ENCODE data around the gene CHST11. TPM values are rescaled to one million over a fixed set of nuclear protein-coding genes. Genes with fewer than 3 reads are reported as not detected.
"Not testable (repeated sequence)": the region's sequence is repeated elsewhere in the genome, so short reads cannot be mapped to it uniquely, and the experiment has no call there.

CHST11 gene
- total and polyA plus RNA-seq, 8 donors: 11.1 to 56.9 (median 14.8) TPM

DNA sequence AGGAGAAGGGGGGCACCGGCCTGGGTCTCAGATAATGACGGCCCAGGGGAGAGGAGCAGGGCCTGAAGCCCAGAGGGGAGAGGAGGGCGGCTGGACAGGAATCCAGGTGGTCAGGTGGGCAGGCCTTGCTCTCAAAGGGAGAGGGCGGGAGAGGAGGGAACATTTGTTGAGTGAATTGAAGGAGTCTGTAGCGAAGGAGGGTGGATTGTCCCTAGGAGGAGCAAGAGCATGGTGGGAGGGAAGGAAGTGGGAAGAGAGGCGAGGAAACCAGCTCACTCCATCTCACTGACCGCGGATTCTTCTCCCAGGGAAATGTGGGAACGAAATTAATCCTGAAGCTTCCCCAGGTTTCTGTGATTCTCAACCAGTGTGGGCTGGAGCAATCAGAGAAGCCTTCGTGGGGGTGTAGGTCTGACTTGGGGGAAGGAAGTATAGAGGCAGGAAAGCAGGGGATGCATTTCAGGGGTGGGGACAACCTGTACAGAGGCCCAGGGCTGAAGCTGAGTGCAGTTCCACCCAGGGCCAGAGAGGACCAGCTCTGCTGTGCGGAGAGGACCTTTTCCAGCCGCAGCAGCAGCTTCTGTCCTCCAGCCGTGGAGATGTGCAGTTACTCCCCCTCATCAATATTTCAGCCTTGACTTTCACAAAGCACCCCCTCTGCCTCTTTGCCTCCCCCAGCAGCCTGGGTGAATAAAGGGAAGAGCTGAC, 100.9 kb downstream of the CHST11 start:
- ATAC-seq (no peak), DNase-seq (no peak)
- H3K27ac ChIP-seq: no peak overlapping the region
- no peaks in the 10 kb centered on the region for H3K9me3 ChIP-seq
- peaks cover 0 to 10% of the 10 kb centered on the region in 2 donors for H3K4me1 ChIP-seq
- intact Hi-C loops (cut with DNase I): no loop called here
- peaks cover 0 to 7% of the 10 kb centered on the region in 2 donors for H3K36me3 ChIP-seq
- no peaks in the 10 kb centered on the region for H3K27me3 ChIP-seq
- TF ChIP-seq, protein P1, sequence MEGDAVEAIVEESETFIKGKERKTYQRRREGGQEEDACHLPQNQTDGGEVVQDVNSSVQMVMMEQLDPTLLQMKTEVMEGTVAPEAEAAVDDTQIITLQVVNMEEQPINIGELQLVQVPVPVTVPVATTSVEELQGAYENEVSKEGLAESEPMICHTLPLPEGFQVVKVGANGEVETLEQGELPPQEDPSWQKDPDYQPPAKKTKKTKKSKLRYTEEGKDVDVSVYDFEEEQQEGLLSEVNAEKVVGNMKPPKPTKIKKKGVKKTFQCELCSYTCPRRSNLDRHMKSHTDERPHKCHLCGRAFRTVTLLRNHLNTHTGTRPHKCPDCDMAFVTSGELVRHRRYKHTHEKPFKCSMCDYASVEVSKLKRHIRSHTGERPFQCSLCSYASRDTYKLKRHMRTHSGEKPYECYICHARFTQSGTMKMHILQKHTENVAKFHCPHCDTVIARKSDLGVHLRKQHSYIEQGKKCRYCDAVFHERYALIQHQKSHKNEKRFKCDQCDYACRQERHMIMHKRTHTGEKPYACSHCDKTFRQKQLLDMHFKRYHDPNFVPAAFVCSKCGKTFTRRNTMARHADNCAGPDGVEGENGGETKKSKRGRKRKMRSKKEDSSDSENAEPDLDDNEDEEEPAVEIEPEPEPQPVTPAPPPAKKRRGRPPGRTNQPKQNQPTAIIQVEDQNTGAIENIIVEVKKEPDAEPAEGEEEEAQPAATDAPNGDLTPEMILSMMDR (IDR thresholded peaks at IDR 0.05): no peak
- no peak overlapping the region for H3K4me3 ChIP-seq

DNA sequence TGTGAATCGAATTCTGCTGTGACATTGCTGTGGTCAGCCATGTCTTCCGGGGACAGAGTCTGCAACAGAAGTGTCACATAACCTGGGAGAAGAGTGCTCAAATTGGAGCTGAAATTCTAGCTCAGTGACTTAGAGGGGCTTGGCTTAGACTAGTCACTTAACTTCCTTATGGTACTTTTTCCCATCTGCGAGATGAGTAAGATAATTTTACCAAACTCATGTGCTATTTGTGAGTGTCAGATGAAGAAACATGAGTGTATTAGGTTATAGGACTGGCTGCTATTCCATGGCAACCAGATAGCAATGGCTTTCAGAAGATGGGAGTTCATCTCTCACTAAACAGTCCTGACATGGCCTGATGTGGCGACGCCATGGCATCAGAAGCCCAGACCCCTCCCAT, 104.1 kb downstream of the CHST11 start:
- H3K4me1 ChIP-seq: no peaks in the 10 kb centered on the region
- TF ChIP-seq, protein P1 (IDR thresholded peaks at IDR 0.05): no peak
- H3K27ac ChIP-seq: no peak overlapping the region
- H3K9me3 ChIP-seq: no peaks in the 10 kb centered on the region
- H3K36me3 ChIP-seq: peaks cover 0 to 7% of the 10 kb centered on the region in 2 donors
- intact Hi-C loops (cut with DNase I): no loop called here
- ATAC-seq (no peak), DNase-seq (no peak)
- no peaks in the 10 kb centered on the region for H3K27me3 ChIP-seq
- no peak overlapping the region for H3K4me3 ChIP-seq

DNA sequence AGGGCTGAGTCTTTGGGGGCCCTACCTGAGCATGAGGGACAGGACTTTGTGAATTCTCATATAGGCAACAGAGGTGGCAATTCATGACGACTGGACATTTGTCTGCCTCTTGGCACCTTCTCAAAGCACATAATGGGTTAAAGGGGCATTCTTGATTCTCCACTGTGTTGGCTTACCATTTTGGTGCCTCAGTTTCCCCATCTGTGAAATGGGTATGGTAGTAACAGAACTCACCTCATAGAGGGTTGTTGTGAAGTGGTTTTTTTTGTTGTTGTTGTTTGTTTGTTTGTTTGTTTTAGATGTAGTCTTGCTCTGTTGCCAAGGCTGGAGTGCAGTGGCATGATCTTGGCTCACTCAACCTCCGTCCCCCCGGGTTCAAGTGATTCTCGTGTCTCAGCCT, 106.0 kb downstream of the CHST11 start:
- peaks cover 0 to 8% of the 10 kb centered on the region in 2 donors for H3K4me1 ChIP-seq
- DNase-seq: no peak
- TF ChIP-seq, protein P1 (IDR thresholded peaks at IDR 0.05): no peak
- ATAC-seq: no peak
- H3K4me3 ChIP-seq: no peak overlapping the region
- H3K9me3 ChIP-seq: no peaks in the 10 kb centered on the region
- H3K36me3 ChIP-seq: peaks cover 0 to 7% of the 10 kb centered on the region in 2 donors
- intact Hi-C loops (cut with DNase I): no loop called here
- H3K27me3 ChIP-seq: no peaks in the 10 kb centered on the region
- no peak overlapping the region for H3K27ac ChIP-seq

DNA sequence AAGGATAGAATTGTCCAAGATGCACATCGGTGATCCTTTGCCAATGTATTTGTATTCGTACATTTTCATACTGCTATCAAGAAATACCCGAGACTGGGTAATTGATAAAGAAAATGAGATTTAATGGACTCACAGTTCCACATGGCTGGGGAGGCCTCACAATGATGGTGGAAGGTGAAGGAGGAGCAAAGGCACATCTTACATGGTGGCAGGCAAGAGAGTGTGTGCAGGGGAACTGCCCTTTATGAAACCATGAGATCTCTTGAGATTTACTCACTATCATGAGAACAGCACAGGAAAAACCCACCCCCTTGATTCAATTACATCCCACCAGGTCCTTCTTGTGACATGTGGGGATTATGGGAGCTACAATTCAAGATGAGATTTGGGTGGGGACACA, 107.9 kb downstream of the CHST11 start:
- H3K27ac ChIP-seq; H3K9me3 ChIP-seq; intact Hi-C loops (cut with DNase I); H3K27me3 ChIP-seq; DNase-seq; H3K4me3 ChIP-seq; ATAC-seq; H3K36me3 ChIP-seq: not testable (repeated sequence)
- peaks cover 0 to 27% of the 10 kb centered on the region in 2 donors for H3K4me1 ChIP-seq

DNA sequence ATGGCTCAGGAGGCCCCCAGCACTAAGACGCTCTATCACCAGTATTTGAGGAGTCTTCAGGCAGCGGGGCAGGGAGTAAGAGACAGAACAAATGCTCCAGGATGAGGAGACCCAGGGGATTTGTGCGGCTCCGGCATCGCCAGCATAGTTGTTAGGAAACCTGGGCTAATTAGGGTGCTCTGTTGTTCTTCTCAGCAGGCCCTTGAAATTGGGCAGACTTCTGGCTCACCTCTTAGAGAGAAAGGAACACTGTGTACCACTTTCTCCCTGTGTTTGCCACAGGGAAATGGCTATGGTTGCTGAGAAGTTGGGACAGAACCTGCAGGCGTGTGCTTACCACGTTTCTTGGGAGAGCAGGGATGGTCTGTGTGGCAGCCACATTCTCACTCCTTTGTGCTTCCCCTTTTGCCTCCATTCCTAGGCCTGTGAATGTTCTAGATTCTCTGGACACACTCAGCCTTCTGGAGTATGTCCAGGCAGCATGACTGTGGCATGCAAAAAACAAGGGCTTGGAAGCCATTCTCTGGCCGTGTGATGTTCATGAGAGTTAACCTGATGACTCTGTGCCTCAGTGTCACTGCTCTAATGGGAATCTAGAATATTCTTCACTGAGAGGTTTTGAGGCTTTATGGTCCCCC, 109.0 kb downstream of the CHST11 start:
- no peaks in the 10 kb centered on the region for H3K9me3 ChIP-seq
- no peak overlapping the region for H3K27ac ChIP-seq

More for the DNA sequence above, 109.0 kb downstream of the CHST11 start:
- no peak for ATAC-seq
- no peak for DNase-seq
- Histone ChIP-seq H3K4me3 (no peak overlapping the region), H3K36me3 (no peaks in the 10 kb centered on the region), H3K27me3 (no peaks in the 10 kb centered on the region), H3K4me1 (peaks cover 0 to 37% of the 10 kb centered on the region in 2 donors)
- TF ChIP-seq, protein P1 (IDR thresholded peaks at IDR 0.05): no peak
- intact Hi-C loops (cut with DNase I): no loop called here

Data from left lung (tissue), 10 donors.